KMS-11 (cell line): Measurements from ENCODE around the gene EMC8.

Experiments used
- H2AFZ ChIP-seq: fragments of 200-600 bp; sonication (generic); 2 replicates; pipeline ENCODE4 v1.6.1; 2016; ENCODE audit warnings: antibody characterized with exemption, mixed run types, low read depth
- H3K27ac ChIP-seq: fragments of 200-600 bp; sonication (generic); 2 replicates; pipeline ENCODE4 v1.6.1; 2016; ENCODE audit warnings: mild to moderate bottlenecking, mixed run types
- H3K27me3 ChIP-seq: fragments of 200-600 bp; sonication (generic); 2 replicates; pipeline ENCODE4 v1.6.1; 2017; ENCODE audit warnings: mild to moderate bottlenecking, low read depth, mixed run types, moderate library complexity; ENCODE audit not compliant: insufficient read depth
- H3K36me3 ChIP-seq: fragments of 200-600 bp; sonication (generic); 2 replicates; pipeline ENCODE4 v1.6.1; 2017; ENCODE audit warnings: mild to moderate bottlenecking, mixed run types; ENCODE audit not compliant: insufficient read depth
- H3K4me1 ChIP-seq: fragments of 200-600 bp; sonication (generic); 2 replicates; pipeline ENCODE4 v1.6.1; 2016; ENCODE audit warnings: mild to moderate bottlenecking, low read depth, mixed run types; ENCODE audit not compliant: poor library complexity, severe bottlenecking
- H3K4me2 ChIP-seq: fragments of 200-600 bp; sonication (generic); 2 replicates; pipeline ENCODE4 v1.7.0; 2016; ENCODE audit warnings: mild to moderate bottlenecking, mixed run types
- H3K4me3 ChIP-seq: fragments of 200-600 bp; sonication (generic); IDR thresholded peaks from 2 replicates; pipeline ENCODE4 v1.6.1; 2017; ENCODE audit warnings: low read depth, low read length, mixed read lengths; ENCODE audit not compliant: insufficient read depth
- H3K79me2 ChIP-seq: fragments of 200-600 bp; sonication (generic); 2 replicates; pipeline ENCODE4 v1.6.1; 2016; ENCODE audit warnings: low read depth, mixed run types; ENCODE audit not compliant: insufficient read depth
- H3K9ac ChIP-seq: fragments of 200-600 bp; sonication (generic); 2 replicates; pipeline ENCODE4 v1.6.1; 2016; ENCODE audit warnings: mild to moderate bottlenecking, mixed run types
- H4K20me1 ChIP-seq: fragments of 200-600 bp; sonication (generic); 2 replicates; pipeline ENCODE4 v1.6.1; 2016; ENCODE audit warnings: mild to moderate bottlenecking, mixed run types; ENCODE audit not compliant: insufficient read depth
- TF ChIP-seq, protein P1 (sequence below): fragments of 200-600 bp; sonication (generic); conservative IDR thresholded peaks from 2 replicates; pipeline ENCODE4 v1.6.1; 2017; ENCODE audit warnings: low read depth, mild to moderate bottlenecking, antibody characterized with exemption, low read length, moderate library complexity, mixed read lengths

EMC8 gene

DNA sequence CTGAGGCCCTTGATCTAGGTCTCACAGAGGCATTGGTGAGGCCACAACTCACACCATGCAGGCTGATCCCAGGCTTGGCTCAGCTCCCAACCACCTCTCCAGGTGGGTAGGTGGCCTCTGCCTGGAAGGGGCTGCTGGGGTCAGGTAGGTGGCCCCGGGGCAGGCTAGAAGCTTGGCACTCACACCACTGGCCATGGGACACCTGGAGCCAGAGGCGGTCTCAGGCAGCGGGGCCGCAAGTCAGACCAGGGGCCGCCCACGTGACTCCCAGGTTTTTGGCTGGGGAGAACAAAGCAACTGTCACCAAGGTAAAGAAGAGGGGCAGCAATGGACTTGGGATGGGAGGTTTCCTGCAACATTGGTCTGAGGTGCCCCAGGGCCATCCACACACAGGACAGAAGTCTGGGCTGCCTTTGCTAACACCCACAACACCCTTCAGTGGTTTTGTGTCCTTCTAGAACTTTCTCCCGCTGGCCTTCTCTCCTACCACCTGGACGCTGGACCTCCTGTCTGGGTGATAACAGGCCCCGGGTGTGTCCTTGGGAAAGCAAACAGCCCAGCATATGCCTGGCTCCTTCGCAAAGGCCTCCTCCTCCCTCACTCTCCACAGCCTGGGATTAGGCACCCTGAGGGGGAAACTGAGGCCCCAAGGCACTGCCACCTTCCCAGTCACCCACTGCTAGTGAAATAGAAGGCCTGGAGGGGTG, 64.9 kb downstream of the EMC8 start:
- H3K4me2 ChIP-seq: no peak overlapping the region
- no peak overlapping the region for H3K4me3 ChIP-seq
- H4K20me1 ChIP-seq: no peaks in the 10 kb centered on the region
- TF ChIP-seq, protein P1, sequence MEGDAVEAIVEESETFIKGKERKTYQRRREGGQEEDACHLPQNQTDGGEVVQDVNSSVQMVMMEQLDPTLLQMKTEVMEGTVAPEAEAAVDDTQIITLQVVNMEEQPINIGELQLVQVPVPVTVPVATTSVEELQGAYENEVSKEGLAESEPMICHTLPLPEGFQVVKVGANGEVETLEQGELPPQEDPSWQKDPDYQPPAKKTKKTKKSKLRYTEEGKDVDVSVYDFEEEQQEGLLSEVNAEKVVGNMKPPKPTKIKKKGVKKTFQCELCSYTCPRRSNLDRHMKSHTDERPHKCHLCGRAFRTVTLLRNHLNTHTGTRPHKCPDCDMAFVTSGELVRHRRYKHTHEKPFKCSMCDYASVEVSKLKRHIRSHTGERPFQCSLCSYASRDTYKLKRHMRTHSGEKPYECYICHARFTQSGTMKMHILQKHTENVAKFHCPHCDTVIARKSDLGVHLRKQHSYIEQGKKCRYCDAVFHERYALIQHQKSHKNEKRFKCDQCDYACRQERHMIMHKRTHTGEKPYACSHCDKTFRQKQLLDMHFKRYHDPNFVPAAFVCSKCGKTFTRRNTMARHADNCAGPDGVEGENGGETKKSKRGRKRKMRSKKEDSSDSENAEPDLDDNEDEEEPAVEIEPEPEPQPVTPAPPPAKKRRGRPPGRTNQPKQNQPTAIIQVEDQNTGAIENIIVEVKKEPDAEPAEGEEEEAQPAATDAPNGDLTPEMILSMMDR: no peak
- no peaks in the 10 kb centered on the region for H3K4me1 ChIP-seq
- H3K79me2 ChIP-seq: no peaks in the 10 kb centered on the region
- no peak overlapping the region for H2AFZ ChIP-seq
- no peaks in the 10 kb centered on the region for H3K36me3 ChIP-seq
- H3K27ac ChIP-seq: no peak overlapping the region
- H3K9ac ChIP-seq: no peak overlapping the region
- peaks cover 81% of the 10 kb centered on the region for H3K27me3 ChIP-seq

DNA sequence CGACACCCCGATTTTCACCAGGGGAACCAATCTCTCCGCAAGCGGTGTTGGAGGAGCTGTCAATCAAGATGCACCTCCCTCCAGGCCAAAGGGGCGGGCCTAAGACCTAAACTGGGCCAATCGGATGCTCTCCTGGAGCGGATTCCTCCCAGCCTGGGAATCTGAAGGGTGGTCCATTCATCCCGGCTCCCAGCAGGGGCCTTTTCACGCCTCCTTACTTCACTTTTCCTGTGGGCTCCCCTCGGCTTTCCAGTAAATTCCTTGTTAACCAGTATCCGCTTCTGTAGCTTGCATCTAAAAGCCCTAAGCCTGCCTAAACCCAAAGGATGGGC, 65.5 kb downstream of the EMC8 start:
- Histone ChIP-seq H3K4me1 (no peaks in the 10 kb centered on the region), H3K4me2 (no peak overlapping the region)

DNA sequence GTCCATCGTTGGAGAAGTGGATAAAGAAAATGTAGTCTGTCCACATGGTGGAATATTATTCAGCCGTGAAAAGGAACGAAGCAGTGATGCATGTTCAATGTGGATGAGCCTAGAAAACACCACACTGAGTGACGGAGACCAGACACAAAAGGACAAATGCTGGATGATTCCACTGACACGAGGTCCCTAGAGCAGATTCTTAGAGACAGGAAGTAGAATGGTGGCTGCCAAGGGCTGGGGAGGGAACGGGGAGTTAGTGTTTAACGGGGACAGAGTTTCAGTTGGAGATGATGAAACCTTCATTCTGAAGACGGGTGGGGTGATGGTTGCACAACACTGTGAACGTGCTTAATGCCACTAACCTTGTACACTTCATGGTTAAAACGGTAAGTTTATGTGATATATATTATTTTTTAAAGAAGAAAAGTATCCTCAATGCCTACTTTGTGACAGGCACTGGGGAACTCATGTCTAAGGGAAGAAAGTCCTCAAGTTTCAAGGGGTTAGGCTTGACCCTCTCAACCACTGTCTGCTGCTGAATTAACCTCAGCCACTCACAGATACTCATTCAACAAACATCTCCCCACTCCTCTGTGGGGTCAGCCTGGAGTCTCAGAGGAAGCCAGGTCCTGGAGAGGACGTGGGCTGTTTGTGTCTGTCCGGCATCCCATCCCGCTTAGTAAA, 66.0 kb downstream of the EMC8 start:
- Histone ChIP-seq H3K79me2 (no peaks in the 10 kb centered on the region), H3K4me3 (no peak overlapping the region), H3K4me1 (no peaks in the 10 kb centered on the region), H3K4me2 (no peak overlapping the region), H2AFZ (no peak overlapping the region), H4K20me1 (no peaks in the 10 kb centered on the region), H3K36me3 (no peaks in the 10 kb centered on the region), H3K27me3 (peaks cover 81% of the 10 kb centered on the region), H3K27ac (no peak overlapping the region), H3K9ac (no peak overlapping the region)
- TF ChIP-seq, protein P1: no peak

More for the DNA sequence above, 65.5 kb downstream of the EMC8 start:
- TF ChIP-seq, protein P1: no peak
- Histone ChIP-seq H4K20me1 (no peaks in the 10 kb centered on the region), H3K27ac (no peak overlapping the region), H3K79me2 (no peaks in the 10 kb centered on the region), H3K36me3 (no peaks in the 10 kb centered on the region), H3K9ac (no peak overlapping the region), H2AFZ (no peak overlapping the region), H3K27me3 (peaks cover 81% of the 10 kb centered on the region), H3K4me3 (no peak overlapping the region)

DNA sequence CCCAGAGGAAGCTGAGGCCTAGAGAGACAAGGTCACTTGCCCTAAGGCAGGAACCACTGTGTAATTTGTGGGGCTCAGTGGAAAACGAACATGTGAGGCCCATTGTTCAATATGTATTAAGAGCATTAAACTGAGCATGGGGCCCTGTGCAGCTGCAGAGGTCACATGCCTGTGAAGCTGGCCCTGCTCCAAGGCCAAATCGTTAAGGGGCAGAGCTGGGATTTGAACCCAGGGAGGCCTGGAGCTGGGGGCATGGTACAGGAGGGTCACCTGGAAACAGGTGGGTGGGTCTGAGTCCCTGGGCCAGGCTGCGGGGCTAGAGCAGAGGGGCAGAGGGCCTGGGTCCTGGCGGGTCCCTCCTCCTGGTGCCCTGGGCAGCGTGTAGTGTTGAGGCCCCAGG, 68.2 kb downstream of the EMC8 start:
- TF ChIP-seq, protein P1: no peak
- H3K4me2 ChIP-seq: no peak overlapping the region
- no peaks in the 10 kb centered on the region for H3K79me2 ChIP-seq
- H3K27me3 ChIP-seq: peaks cover 84% of the 10 kb centered on the region
- no peak overlapping the region for H3K9ac ChIP-seq
- no peaks in the 10 kb centered on the region for H4K20me1 ChIP-seq
- no peaks in the 10 kb centered on the region for H3K4me1 ChIP-seq
- no peak overlapping the region for H3K27ac ChIP-seq
- no peaks in the 10 kb centered on the region for H3K36me3 ChIP-seq
- no peak overlapping the region for H3K4me3 ChIP-seq
- no peak overlapping the region for H2AFZ ChIP-seq
